Calu3 (cell line): ENCODE results near the gene PAX5. TPM values are rescaled to one million over a fixed set of nuclear protein-coding genes. Genes with fewer than 3 reads are reported as not detected.

Experiments used
- BruUV-seq: library from RNA; stranded (reverse); fragments of 400-500 nt; replicated peaks from 2 replicates; lab custom pipeline; 2021; lab: Mats Ljungman, UMichigan
- CTCF ChIA-PET: fragments of 300-600 bp; sonication (Branson Sonifier 250); formaldehyde crosslinking; loops from one replicate; lab custom pipeline; 2022; ENCODE audit warnings: antibody characterized with exemption; lab: Charles Lee
- DNase-seq: peaks from one replicate; pipeline ENCODE4 v3.0.0; 2022
- H3K27ac Mint-ChIP-seq: one replicate; pipeline ENCODE4 v1.8.0; 2022; ENCODE audit warnings: mixed read lengths; ENCODE audit not compliant: unreplicated experiment
- H3K27me3 Mint-ChIP-seq: one replicate; pipeline ENCODE4 v1.8.0; 2022; ENCODE audit warnings: mixed read lengths; ENCODE audit not compliant: unreplicated experiment
- H3K36me3 Mint-ChIP-seq: one replicate; pipeline ENCODE4 v1.8.0; 2022; ENCODE audit warnings: mild to moderate bottlenecking, moderate library complexity, mixed read lengths; ENCODE audit not compliant: insufficient read depth, unreplicated experiment
- H3K4me1 Mint-ChIP-seq: one replicate; pipeline ENCODE4 v1.8.0; 2022; ENCODE audit warnings: mild to moderate bottlenecking, low read depth, mixed read lengths; ENCODE audit not compliant: unreplicated experiment
- H3K4me3 Mint-ChIP-seq: one replicate; pipeline ENCODE4 v1.8.0; 2022; ENCODE audit warnings: mild to moderate bottlenecking, low read depth, moderate library complexity, mixed read lengths; ENCODE audit not compliant: unreplicated experiment
- H3K9me3 Mint-ChIP-seq: one replicate; pipeline ENCODE4 v1.8.0; 2022; ENCODE audit warnings: low read depth, mixed read lengths; ENCODE audit not compliant: unreplicated experiment
- CTCF ChIP-seq: fragments of 200-600 bp; IDR thresholded peaks from one replicate; pipeline ENCODE4 v1.8.0; 2022; ENCODE audit warnings: antibody characterized with exemption; ENCODE audit not compliant: unreplicated experiment
- intact Hi-C: fragments of 100-400 bp; cut with micrococcal nuclease; formaldehyde crosslinking; loops from one replicate; pipeline ENCODE4 v1.10.0; 2022; ENCODE audit not compliant: unreplicated experiment
- total RNA-seq: library from RNA; stranded (reverse); gene quantifications from 2 replicates; pipeline ENCODE4 v1.2.3, GENCODE V29; 2022

PAX5 gene
- total RNA-seq, 1 experiment from 2014 or later = not detected

- no peaks in the 10 kb centered on the region for H3K4me1 Mint-ChIP-seq
- H3K9me3 Mint-ChIP-seq = no peaks in the 10 kb centered on the region
- intact Hi-C loops = loop anchor here (2.0 kb wide), 1 partner anchor 55 kb away; no protein-coding TSS in a partner anchor
- CTCF ChIA-PET = no interaction called here
- H3K27me3 Mint-ChIP-seq = peaks cover 33% of the 10 kb centered on the region
- no peak for DNase-seq
- H3K36me3 Mint-ChIP-seq = no peaks in the 10 kb centered on the region
- no peak overlapping the region for H3K27ac Mint-ChIP-seq
- no peak for TF ChIP-seq CTCF
- H3K4me3 Mint-ChIP-seq = no peak overlapping the region
- BruUV-seq = no TSS peak
Measured at GRCh38 chr9:36854034-36854433, 180.0 kb downstream of the PAX5 start.

GRCh38 chr9:36853233-36853632 lies 180.8 kb downstream of the PAX5 start:
- TF ChIP-seq CTCF = no peak
- H3K4me1 Mint-ChIP-seq = no peaks in the 10 kb centered on the region
- H3K27ac Mint-ChIP-seq = no peak overlapping the region
- no peaks in the 10 kb centered on the region for H3K9me3 Mint-ChIP-seq
- H3K36me3 Mint-ChIP-seq = no peaks in the 10 kb centered on the region
- CTCF ChIA-PET = no interaction called here
- no TSS peak for BruUV-seq
- no peak for DNase-seq
- peaks cover 41% of the 10 kb centered on the region for H3K27me3 Mint-ChIP-seq
- intact Hi-C loops = no loop called here
- H3K4me3 Mint-ChIP-seq = no peak overlapping the region

GRCh38 chr9:36849943-36850342 lies 184.1 kb downstream of the PAX5 start:
- Mint-ChIP-seq H3K4me1 (no peaks in the 10 kb centered on the region), H3K27ac (no peak overlapping the region), H3K27me3 (peaks cover 31% of the 10 kb centered on the region), H3K9me3 (no peaks in the 10 kb centered on the region), H3K36me3 (no peaks in the 10 kb centered on the region), H3K4me3 (no peak overlapping the region)
- intact Hi-C loops = no loop called here
- no peak for TF ChIP-seq CTCF
- BruUV-seq = no TSS peak
- DNase-seq = no peak
- CTCF ChIA-PET = no interaction called here

GRCh38 chr9:36848946-36849345 lies 185.1 kb downstream of the PAX5 start:
- Mint-ChIP-seq H3K36me3 (no peaks in the 10 kb centered on the region), H3K4me1 (no peaks in the 10 kb centered on the region), H3K27me3 (peaks cover 31% of the 10 kb centered on the region), H3K27ac (no peak overlapping the region), H3K9me3 (no peaks in the 10 kb centered on the region), H3K4me3 (no peak overlapping the region)
- CTCF ChIA-PET = no interaction called here
- no peak for TF ChIP-seq CTCF
- DNase-seq = no peak
- BruUV-seq = no TSS peak
- intact Hi-C loops = no loop called here
